ENCODE data around the gene EBP.
"Not testable (repeated sequence)": the region's sequence is repeated elsewhere in the genome, so short reads cannot be mapped to it uniquely, and the experiment has no call there.

EBP gene

DNA sequence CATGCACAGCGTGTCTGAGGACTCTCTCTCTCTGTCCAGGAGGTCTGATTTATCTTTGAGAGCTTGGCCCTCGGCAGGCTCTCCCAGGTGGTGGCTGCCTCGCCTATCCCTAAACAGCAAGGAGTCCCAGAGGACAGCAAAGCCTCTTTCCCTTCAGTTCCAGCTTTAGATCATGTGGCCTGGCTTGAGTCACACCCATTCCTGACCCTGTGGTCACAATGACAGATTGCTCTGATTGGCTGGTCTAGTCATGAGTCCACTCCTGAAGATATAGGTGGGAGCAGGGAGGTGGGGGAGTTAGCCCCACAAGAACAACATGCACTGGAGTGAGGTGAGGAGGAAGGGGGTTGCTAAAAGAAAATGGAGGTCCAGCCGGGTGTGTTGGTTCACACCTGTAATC lies 24.9 kb upstream of the EBP start:
- no peak for DNase-seq

DNA sequence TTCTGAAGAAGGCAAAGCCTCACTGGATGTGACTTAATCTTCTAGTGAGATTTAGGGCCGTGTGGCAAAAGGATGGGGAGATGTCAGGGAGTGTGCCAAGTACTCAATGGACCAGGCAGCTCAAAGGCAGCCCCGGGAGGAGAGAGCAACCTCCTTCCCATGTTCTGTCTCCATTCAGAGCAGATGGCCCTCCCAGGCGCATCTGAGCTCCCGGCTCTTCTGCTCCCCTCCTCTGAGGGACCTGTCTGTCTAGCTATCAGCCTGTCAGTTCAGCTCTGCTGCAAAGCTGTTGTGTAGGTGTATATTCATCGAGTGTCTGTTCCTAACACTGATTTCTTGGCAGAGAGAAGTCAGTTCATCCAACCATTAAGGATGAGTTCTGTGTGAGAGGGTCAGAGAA lies 23.7 kb upstream of the EBP start:
- DNase-seq = no peak

DNA sequence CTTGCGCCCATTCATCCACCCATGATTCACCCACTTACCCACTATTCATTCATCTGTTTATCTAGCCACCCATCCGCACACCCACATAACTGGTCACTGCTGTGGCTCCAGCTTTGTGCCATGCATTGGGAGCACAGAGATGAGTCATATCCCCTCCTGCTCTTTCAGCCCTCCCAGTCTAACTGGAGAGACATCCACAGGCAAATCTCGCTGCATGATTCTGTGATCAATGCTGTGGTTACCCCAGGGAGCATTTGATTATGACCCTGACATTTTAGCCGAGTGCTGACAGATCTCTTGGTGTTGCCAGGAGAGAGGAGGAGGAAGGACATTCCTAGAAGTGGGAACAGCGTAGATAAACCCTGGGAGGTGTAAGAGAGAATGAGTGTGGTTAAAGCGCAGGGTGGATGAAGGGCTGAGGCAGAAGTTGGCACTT lies 23.2 kb upstream of the EBP start:
- DNase-seq = no peak

DNA sequence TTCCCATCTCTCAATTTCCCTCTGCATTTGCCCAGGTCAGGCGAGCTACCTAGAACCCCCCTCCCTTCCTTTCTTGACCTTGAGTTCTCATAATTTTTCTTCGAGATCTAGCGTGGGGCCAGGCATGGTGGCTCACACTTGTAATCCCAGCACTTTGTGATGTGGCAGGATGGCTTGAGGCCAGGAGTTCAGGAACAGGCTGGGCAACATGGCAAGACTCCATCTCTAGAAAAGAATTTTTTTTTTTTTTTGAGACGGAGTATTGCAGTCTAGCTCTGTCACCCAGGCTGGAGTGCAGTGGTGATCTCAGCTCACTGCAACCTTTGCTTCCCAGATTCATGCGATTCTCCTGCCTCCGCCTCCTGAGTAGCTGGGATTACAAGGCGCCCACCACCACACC lies 17.3 kb upstream of the EBP start:
- no peak for DNase-seq

DNA sequence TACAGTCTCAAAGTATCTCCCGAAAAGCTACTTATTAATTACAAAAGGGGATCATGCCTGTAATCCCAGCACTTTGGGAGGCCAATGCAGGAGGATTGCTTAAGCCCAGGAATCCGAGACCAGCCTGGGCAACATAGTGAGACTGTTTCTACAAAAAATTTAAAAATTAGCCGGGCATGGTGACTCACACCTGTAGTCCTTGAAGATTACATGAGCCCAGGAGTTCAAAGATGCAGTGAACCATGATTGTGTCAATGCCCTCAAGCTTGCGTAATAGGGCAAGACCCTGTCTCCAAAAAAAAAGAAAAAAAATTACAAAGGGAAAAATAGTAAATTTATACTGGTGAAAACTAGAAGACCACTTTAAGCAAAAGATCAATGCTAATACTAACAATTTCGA lies 16.1 kb upstream of the EBP start:
- no peak for DNase-seq

DNA sequence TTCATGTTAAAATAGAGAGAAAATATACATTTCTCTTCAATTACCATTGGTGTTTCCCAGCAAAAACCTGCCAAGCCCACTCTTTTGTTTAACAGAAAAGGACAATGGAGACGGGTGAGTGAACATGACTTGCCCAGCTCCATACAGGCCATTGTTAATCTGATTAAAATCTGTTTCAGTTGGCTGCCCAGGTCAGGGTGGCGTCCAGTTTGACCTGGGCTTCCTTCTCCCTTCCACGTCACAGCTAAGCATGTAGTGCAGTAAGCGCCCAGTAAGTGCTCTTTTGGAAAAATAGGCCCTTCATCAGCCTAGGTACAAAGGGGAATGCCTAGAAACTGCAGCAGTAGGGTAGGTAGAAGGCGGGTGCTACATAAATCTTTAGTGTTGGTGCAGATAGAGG lies 14.4 kb upstream of the EBP start:
- DNase-seq = no peak

DNA sequence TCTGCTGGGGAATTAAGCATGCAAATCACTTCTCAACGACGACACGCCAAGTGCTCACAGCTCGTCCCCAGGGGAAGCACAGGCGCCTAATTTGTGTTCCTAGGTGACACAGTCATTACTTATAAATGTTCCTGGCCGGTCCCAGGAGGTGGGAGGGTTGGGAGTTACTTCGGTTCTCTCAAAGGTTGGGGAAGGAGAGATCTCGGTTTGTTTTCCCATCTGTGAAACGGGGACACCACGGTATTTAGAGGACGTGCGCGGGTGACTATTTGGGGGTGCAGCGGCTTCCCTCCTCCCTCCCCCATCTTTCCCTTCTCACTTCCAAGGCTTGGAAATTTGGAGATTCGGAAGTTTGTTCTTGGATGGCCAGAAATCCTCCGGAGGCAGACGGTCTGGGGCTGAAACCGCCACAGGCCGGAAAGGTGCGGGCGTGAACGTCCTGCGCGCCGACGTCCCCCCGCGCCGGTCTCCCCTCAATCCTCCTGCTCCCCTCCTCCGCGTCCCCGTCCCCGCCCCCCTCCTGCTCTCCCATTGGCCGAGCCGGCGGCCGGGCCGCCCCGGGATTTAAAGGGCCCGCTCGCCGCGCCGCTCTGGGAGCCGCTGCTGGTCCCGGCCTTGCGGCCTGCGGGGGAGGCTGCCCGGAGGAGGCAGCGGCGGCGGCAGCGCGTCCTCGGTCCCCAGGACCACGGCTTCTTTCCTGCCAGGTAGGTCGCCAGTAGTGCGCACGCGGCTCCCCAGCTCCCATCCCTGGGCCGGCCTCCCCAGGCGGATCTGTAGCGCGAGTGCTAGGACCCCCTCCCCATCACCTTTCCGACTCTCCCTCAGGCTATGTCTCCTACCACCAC lies 13.0 kb upstream of the EBP start, which contains the start of gene PORCN:
PORCN (plus strand) TSS at position 593 of the 845 bp plus-strand sequence. CDS start 829 bp downstream, outside the sequence.
- peak; percentile 65 for DNase-seq

DNA sequence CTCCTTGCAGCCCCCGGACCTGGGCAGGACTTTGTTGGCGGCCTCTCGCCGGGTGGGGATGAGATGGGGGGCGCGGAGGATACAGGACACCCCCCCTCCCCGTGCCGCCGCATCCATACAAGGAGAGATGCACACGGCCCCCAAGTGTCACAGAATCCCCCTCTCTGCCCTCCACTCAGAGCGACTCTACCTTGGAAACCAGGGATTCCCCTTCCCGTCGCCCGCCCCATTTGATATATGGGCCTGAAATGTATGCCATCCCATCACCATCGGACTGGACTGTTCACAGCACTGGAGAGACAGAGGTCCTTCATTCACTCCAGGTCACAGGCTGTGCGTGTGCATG lies 12.4 kb upstream of the EBP start:
- no peak for DNase-seq

DNA sequence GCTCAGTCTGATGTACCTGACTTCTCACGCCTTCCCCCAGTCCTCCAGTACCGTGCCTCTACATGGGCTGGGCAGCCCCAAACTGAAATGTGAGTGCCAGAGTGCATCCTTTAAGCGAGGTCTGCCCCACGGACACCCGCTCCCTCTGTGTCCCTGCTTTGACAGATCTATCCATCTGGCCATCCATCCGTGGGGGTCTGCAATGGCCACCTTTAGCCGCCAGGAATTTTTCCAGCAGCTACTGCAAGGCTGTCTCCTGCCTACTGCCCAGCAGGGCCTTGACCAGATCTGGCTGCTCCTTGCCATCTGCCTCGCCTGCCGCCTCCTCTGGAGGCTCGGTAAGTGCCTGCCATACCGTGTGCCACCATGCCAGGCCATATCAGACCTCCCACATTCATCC lies 12.0 kb upstream of the EBP start:
- no peak for DNase-seq

DNA sequence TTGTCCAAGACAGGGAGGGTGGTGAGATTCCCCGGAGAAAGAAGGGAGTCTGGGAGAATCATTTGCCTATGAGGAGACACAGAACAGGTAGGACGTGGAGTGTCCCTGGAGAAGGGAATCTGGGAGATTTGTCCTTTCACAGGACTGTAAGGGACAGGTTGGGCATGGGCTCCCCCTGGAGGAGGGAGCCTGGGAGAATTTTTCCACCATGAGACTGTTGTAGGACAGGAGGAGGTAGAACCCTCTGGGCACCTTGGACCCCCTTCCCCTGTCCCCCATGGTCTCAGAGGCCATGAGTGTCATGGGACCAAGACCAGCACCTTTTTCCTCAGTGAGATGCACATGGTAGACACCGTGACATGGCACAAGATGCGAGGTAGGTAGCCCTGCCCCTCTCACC lies 10.0 kb upstream of the EBP start:
- DNase-seq = no peak

DNA sequence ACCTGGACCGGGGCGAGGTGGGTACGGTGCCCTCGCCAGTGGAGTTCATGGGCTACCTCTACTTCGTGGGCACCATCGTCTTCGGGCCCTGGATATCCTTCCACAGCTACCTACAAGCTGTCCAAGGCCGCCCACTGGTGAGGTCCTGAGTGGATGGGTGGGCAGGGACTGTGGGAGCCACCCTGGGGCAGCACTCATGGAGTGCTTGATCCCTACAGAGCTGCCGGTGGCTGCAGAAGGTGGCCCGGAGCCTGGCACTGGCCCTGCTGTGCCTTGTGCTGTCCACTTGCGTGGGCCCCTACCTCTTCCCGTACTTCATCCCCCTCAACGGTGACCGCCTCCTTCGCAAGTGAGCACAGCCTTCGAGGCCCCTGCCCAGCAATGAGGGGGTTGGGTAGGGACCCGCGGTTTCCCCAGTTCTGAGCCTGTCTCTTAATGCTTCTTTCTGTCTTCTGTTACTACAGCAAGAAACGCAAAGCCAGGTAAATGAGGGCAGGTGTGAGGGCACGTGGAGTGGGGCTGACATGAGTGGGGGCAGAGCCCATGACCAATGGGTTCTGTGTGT lies 9.2 kb upstream of the EBP start:
- no peak for DNase-seq

DNA sequence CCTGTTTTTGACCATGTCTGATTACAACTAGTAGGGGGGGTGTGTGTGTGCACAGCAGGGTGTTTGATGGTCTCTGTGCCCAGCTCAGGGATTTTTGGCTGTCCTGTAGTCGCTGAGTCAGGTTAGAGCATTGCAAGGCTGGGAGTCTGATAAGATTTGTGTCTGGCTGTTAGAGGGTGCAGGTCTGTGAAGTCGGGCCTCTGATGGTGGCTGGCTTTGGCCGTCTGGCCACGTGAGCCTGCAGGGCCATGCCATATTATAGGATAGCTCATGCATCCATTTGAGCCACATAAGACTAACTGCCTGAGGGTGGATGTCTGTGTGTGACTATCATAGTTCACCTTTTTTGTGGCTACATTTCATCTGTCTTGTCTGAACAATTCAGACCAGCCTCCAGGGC lies 7.9 kb upstream of the EBP start:
- no peak for DNase-seq

DNA sequence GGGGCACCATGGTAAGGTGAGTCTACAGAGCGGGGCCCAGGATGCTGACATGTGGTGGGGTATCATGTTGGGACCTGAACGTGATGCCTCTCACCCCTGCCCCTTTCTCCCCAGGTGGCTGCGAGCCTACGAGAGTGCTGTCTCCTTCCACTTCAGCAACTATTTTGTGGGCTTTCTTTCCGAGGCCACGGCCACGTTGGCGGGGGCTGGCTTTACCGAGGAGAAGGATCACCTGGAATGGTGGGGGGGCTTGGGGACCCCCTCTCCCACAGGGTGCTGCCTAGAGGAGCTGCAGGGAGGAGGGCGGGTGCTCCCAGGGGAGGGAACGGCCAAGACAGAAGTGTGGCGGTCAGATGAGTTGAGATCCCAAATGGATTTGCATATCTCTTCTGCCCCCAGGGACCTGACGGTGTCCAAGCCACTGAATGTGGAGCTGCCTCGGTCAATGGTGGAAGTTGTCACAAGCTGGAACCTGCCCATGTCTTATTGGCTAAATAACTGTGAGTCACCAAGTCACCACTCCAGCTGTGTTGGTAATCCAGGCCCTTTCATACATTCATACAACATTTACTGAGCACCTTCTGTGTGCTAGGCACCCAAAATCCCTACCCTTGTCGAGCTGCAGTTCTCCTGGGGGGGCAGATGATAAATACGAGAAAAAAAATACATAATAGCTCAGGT lies 7.3 kb upstream of the EBP start:
- DNase-seq = no peak

DNA sequence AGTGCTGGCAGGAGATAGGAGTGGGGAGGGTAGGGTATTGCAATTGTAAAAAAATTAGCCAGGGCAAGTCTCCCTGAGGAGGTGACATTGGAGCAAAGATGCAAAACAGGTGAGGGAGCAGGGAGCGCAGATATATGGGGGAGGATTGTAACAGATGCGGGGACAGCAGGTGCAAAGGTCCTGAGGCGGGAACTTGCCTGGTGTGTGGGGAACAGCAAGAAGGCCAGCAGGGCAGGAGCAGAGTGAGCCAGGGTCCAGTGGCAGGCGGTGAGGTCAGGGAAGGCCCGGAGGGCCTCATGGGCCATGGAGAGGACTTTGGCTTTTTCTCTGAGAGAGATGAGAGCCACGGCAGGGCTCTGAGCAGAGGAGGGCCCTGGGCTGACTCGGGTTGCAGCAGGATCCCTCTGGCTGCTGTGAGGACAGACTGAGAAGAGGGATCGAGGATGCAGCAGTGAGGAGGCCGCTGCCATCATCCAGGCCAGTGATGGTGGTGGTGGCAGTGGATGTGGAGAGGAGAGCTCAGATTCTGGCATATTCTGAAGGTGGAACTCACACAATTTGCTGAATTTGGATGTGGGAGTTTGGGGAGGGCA lies 6.6 kb upstream of the EBP start:
- no peak for DNase-seq

DNA sequence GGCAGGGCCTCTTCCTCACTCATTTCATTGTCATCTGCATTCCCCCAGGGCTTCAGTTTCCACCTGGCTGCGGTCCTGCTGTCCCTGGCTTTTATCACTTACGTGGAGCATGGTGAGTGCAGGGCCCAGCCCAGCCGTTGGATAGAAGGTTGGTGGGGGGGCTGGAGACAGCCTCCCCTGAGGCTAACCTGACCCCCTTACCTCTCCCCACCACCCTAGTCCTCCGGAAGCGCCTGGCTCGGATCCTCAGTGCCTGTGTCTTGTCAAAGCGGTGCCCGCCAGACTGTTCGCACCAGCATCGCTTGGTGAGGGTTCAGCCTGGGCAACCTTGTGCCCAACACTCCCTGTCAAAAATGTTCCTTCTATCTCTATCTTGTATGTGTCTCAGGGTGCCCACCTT lies 5.8 kb upstream of the EBP start:
- no peak for DNase-seq

DNA sequence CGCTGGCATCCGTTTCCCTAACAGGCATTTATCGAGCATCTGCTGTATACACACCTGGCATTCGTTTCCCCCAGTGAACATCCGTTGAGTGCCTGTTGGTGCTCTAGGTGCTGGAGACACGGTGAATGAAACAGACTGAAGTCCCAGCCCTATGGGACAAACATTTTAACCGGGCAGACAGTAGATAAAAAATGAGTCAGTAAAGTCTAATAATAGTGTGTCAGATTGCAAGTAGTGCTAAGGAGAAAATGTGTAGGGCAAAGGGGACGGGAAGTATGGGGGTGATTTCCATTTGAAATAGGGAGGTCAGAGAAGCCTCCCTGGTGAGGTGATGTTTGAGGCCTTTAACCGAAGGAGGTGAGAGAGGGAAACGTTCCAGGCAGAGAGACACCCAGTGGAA lies 5.3 kb upstream of the EBP start:
- DNase-seq = no peak

DNA sequence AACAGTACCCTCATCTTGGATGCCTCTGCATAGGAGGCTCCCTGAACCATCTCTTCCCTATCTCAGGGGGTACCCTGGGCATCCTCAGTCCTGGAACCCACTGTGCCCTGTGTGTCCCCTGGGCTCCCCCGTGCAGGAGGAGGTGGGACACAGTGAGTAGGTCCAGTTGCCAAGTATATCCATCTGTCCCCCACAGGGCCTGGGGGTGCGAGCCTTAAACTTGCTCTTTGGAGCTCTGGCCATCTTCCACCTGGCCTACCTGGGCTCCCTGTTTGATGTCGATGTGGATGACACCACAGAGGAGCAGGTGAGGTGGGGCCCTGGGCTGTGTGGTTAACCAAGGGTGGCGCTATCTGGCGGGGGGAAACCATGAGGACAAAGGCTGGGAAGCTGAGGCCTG lies 4.6 kb upstream of the EBP start:
- DNase-seq = no peak

DNA sequence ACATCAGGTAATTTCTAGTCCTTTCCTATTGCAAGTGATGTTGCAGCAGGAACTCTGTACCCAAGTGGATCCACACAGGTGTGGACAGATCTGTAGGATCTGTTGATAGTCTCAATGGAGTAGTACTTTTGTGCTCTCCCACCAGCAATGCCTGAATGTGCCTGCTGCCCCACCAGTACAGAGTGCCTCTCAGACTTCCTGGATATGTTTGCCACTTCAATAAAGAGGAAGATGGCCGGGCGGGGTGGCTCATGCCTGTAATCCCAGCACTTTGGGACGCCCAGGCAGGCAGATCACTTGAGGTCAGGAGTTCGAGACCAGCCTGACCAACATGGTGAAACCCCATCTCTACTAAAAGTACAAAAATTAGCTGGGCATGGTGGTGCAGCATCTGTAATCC lies 2.1 kb upstream of the EBP start:
- not testable (repeated sequence) for DNase-seq

DNA sequence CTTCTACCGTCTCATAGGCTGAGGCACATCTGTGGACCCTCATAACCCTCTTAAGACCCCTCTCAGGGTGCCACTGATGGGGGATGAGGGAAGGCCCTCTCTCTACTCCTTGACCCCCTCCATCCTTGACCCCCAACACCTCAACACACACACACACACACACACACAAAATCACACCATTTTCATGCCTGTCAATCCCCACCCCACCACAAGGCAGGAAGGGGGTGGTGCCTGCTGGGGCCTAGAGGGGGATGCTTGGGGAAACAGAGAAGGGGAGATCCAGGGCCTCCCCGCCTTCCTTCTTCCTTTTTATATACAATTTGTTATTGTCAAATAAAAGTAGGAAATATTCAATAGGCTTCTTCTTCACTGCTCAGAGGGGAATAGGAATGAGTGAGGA lies 1.2 kb upstream of the EBP start:
- no peak for DNase-seq

DNA sequence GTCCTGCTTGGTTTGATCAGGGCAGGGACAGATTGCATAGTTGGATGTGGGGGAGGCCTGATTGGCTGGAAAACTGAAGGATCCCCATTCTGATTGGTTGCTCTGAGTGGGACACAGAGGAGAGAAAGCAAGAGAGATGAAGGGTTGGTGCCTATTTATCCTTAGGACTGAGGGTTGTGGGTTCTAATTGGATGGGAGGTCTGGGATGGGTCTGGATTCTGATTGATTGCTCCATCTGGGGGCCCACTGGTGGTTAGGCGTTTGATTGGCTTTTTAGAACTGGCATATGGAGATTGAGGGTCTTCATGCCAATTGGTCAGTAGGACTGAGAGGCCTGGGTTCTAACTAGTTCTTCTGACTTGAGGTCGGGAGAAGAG lies 644 bp upstream of the EBP start:
- DNase-seq = peak; percentile 51

DNA sequence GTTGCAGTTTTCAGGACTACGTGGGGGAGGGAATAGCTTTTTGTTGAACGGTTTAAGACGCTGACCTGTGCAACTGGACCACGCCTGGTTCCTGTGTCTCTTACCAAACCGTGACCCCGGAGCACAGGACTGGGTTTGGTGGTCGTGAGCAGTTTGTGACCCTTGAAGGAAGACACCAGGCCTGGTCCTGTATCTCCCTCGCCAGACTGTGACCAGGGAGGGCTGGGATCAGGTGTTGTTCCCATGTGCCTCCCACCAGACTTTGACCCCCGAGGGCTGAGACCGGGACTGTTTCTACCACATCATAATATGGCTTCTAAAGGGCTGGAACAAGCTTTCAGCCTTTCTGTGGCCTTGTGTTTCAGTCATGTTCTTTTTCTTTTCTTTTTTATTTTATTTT lies 683 bp downstream of the EBP start:
- DNase-seq = no peak

DNA sequence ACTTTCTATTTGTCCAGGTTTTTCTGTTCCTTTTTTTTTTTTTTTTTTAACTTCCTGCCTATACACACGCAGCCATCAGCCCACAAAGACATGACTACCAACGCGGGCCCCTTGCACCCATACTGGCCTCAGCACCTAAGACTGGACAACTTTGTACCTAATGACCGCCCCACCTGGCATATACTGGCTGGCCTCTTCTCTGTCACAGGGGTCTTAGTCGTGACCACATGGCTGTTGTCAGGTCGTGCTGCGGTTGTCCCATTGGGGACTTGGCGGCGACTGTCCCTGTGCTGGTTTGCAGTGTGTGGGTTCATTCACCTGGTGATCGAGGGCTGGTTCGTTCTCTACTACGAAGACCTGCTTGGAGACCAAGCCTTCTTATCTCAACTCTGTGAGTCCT lies 2.1 kb downstream of the EBP start:
- no peak for DNase-seq

DNA sequence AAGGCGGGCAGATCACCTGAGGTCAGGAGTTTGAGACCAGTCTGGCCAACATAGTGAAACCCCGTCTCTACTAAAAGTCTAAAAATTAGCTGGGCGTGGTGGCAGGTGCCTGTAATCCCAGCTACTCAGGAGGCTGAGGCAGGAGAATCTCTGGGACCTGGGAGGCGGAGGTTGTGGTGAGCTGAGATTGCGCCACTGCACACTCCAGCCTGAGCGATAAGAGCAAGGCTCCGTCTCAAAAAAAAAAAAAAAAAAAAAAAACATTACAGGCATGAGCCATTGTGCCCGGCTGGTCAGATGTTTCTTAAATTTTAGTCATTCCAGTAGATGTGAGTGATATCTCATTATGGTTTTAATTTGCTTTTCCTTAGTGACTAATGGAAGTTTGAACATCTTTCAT lies 4.2 kb downstream of the EBP start:
- not testable (repeated sequence) for DNase-seq

DNA sequence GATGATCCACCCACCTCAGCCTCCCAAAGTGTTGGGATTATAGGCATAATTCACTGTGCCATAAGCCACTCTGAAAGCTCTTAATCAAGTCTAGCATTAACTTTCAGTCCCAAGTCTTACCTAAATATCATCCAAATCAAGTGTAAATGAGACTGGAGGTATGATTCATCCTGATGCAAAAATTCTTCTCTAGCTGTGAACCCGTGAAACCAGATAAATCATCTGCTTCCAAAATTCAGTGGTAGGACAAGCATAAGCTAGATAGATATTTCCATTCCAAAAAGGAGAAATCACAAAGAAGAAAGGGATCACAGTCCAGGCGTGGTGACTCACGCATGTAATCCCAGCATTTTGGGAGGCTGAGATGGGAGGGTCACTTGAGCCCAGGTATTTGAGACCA lies 9.1 kb downstream of the EBP start:
- DNase-seq = no peak

Data from NCI-H2227 treated with DMSO at 0.1 percent for 48 hours (cell line).